HG03565 (cell line): ENCODE data around the gene SLC27A3.
"Not testable (repeated sequence)": the region's sequence is repeated elsewhere in the genome, so short reads cannot be mapped to it uniquely, and the experiment has no call there.

Source experiments
- ATAC-seq: cut with Tn5 transposase; IDR thresholded peaks from one replicate; pipeline ENCODE4 v1.9.1; 2021; ENCODE audit warnings: mild to moderate bottlenecking, moderate library complexity; ENCODE audit not compliant: unreplicated experiment

The SLC27A3 gene

GRCh38 chr1:153760440-153760839, 14.8 kb upstream of the SLC27A3 start:
- ATAC-seq: no peak

GRCh38 chr1:153763365-153764225, 11.6 kb upstream of the SLC27A3 start:
- ATAC-seq: no peak

GRCh38 chr1:153764310-153764709, 10.9 kb upstream of the SLC27A3 start:
- no peak for ATAC-seq

GRCh38 chr1:153766663-153767062, 8.5 kb upstream of the SLC27A3 start:
- ATAC-seq: not testable (repeated sequence)

GRCh38 chr1:153767519-153767918, 7.7 kb upstream of the SLC27A3 start:
- ATAC-seq: no peak

- ATAC-seq: no peak
Observed at GRCh38 chr1:153768316-153769181, 6.7 kb upstream of the SLC27A3 start.

- ATAC-seq: no peak
Observed at GRCh38 chr1:153769221-153769620, 6.0 kb upstream of the SLC27A3 start.

GRCh38 chr1:153770797-153771196, 4.4 kb upstream of the SLC27A3 start:
- ATAC-seq: no peak

GRCh38 chr1:153771261-153771660, 3.9 kb upstream of the SLC27A3 start:
- ATAC-seq: no peak

GRCh38 chr1:153771841-153772593, 3.2 kb upstream of the SLC27A3 start:
- no peak for ATAC-seq

- no peak for ATAC-seq
Observed at GRCh38 chr1:153773096-153773921, 1.9 kb upstream of the SLC27A3 start.

- no peak for ATAC-seq
Observed at GRCh38 chr1:153774026-153774595, 1.1 kb upstream of the SLC27A3 start.

- no peak for ATAC-seq
Observed at GRCh38 chr1:153775458-153776327, 486 bp downstream of the SLC27A3 start.

GRCh38 chr1:153776352-153776751, 1.1 kb downstream of the SLC27A3 start:
- no peak for ATAC-seq

GRCh38 chr1:153776845-153777370, 1.7 kb downstream of the SLC27A3 start:
- no peak for ATAC-seq

GRCh38 chr1:153777648-153778047, 2.4 kb downstream of the SLC27A3 start:
- no peak for ATAC-seq

- no peak for ATAC-seq
Observed at GRCh38 chr1:153778051-153778823, 3.0 kb downstream of the SLC27A3 start.
